GM18508 (cell line): ENCODE data around the gene MTR.
A peak's percentile ranks its signal among the peaks of the same experiment; 100 is the strongest.

Experiments
- ATAC-seq: cut with Tn5 transposase; IDR thresholded peaks from one replicate; pipeline ENCODE4 v1.9.1; 2021; ENCODE audit warnings: moderate number of reproducible peaks; ENCODE audit not compliant: insufficient read depth, unreplicated experiment

MTR gene

DNA sequence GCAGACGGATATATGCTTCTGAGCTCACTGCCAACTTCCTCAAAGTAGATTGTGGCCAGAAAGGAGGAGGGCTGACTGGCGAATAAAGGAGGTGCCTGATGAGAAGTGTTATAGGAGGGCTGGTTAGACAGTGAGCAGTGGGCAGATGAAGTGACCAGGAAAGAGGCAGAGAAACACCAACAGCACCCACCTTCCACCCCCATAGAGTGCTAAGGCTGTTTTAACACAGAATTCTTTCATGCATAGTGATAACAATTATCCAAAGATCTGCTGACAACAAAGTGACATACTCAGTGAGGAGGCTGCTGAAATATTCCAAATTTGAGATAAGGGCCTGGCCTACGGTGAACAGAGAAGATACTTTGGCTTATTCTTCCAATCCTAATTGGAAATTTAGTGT, 21.2 kb upstream of the MTR start:
- no peak for ATAC-seq

DNA sequence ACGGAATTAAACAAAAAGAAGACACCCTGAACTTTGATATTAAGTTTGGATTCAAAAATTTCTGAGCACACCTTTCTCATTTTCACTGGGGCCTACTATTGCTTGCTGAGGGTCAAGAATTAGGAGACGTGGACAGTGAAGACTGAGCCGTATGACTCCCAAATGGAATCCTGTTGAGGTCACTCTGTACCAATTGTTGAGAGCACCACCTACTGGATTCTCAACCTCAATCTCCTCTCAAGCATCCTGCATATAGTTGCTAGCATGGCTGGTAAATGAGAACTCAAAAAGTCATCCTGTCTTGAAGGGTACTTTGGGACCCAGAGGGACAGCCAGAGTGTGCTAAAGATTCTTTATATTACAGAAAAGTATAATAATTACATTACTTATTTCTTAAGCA, 20.2 kb upstream of the MTR start:
- no peak for ATAC-seq

DNA sequence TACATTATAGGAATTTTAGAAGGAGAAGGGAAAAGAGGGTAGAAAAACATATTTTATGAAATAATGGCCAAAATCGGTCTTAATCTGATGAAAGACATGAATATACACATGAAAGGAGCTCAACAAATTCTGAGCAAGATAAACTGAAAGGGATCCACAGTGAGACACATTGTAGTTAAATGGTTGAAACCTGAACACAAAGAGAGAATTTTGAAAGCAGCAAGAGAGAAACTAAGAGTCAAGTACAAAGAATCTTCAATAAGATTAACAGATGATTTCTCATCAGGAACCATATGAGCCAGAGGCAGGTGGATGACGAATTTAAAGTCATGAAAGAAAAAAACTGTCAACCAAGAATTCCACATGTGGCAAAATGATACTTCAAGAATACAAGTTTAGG, 15.8 kb upstream of the MTR start:
- no peak for ATAC-seq

DNA sequence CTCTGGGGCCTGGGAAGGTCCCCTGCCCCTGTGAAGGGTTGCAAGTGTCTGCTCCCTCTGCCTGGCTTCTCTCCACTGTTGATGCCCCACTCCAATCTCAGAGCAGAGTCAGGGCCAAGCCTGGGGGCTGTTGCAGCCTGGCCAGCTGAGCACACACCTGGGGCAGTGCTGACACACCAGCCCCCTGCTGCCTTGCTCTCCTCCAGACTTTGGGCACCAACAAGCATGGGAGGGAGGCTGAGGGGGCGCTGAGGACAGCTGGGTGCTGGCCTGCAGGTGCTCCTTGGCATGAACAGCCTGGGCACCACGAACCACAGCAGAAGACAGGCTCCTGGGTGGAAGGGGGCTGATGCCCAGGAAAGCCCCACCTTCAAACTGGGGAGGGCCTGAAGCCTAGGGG, 9.6 kb upstream of the MTR start:
- ATAC-seq: no peak

DNA sequence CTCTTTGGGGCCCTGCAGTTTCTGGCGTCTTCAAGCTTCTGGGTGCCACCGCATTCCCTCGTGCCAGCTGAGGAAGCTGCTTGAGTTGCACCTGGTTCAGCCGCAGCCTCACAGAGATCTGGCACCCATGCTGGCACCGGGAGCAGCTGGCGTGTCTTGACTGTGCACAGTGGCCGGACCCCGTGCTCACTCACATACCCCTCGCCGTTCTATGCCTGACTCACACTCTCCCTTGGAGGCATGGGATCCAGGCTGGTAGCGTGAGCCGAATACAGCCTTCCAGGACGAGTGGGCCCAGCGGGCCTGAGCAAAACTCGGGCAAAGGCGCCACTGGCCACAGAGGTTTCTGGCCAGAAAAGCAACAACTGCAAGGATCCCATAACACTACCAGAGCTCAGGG, 8.6 kb upstream of the MTR start:
- ATAC-seq: no peak

DNA sequence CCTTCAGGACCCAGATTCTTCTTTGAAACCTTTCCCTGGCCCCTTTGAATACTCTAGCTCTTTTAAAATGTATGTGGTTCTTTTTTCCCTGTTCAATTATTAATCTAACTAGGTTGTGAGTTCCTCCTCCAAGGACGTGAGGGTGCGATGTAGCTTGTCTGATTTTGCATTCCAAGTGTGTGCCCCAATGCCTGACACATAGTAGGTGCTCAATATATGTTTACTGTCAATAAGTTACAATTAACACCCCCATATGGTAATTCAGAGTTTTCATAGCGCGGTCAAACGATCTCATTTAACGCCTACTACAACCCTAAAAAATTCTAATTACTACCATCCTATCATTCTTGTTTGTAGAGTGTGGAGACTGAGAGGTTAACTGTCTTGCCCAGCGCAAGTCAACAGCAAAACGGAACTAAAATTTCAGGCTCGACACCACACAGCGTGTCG, 482 bp upstream of the MTR start:
- no peak for ATAC-seq

DNA sequence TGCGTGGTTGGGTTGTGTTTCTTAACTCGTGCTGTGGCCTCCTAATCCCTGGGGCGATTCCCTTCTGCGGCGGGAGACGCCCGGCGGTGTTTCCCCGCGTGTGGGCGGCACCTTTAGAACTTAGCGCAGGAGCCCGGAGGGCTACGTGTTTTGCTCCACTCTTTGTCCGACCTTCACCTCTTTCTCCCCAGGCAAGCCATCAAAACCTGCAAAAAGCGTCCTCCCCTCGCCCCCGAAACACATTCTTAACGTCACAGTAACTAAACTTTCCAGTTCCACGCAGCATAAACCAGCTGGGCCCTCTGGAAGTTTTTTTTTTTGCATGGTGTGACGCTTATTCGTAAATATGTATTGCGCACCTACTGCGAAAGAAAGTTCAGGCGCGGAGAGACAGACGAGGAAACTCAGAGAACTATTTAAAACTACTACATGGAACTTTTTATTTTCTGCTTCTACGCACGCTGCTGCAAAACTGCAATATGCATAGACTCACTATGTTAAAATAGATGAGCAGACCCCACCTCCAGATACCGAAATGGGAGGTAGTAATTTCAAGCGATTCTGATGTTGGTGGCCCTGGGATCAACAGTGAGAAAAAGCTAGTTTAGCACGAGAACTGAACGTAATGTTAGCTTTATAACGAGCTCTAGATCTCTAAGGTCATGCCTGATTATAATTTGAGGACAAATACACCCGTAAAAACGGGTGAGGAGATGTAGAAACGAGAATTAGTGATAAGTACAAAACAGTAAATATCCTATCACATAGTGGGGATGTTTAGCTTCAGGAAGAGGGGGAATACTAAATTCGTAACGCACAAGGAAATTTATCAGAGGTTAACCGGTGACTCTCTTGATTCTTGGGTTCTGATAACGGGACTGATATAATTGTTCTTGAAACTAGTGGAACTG, 920 bp downstream of the MTR start:
- ATAC-seq: peak; percentile 11

DNA sequence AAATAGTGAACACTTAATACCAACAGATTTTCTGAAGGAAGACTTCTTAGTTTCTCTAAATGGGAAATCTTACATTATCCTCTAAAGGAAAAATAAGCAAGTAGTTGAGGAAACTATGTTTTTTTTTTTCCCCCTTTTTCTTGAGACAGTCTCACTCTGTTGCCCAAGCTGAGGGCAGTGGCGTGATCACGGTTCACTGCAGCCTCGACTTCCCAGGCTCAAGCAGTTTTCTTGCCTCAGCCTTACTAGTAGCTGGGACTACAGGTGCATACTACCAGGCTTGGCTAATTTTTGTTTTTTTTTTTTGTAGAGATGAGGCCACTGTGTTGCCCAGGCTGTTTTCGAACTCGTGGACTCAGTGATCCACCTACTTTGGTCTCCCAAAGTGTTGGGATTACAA, 3.9 kb downstream of the MTR start:
- no peak for ATAC-seq

DNA sequence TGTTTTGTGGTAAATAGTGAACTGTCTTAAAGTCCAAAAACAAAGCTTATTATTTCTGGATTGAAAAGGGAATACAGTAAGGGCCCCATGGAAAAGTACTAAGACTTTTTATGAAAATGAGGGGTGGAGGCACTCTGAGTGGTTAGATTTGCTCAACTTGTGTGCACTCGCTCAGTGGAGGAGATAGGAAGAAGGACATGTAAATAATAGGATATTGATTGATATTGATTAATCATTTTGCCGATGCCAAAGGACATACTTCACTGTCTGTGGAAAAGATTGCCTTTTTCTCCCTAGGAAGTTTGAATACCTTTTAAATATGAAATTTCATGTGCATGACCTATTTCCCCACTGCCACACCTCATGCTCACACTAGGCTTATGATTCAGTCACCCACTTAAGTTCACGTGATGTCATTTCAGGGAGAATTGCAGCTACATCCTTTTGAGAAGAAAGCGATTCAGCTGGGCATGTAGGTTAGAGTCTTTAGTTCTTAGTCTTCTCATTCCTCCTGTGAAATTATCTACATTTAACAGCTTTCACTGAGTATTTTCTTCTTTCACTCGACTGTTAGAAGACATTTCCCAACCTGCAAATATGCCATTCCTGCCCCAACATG, 5.0 kb downstream of the MTR start:
- no peak for ATAC-seq

DNA sequence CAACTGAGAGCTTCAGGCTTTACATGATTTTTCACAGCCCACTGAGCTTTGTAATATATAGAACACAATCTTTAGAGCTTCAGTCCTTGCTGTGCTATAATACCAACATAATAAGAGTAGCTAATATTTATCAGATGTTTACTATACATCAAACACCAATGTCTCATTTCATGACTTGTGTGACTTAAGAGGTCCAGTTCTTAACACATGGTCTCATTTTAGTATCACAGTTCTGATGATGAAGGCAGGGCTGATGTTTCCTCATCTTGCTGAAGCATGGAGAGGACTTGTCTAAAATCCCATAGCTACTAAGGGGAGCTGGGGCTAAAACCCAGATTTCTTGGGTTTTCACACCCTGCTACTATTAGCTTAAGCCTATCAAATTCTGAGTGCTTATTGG, 5.5 kb downstream of the MTR start:
- no peak for ATAC-seq

DNA sequence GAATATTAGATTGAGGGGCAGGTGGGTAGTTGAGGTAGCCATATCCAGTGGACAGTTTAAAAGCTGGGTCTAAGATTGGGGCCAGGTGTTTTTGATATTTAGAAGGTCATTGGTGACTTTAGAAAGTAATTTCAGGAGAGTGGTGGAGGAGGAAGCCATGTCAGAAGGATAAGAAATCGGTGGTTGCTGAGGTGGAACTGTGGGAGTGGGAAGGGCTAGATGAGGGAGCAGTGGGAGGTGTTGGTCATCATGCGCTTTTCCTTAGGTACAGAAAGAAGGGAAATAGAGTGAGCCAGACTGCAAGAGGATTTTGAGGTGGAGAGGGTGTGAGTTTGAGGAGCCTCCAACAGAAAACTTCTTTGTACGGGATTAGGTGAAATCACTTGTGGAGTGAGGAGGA, 7.2 kb downstream of the MTR start:
- no peak for ATAC-seq

DNA sequence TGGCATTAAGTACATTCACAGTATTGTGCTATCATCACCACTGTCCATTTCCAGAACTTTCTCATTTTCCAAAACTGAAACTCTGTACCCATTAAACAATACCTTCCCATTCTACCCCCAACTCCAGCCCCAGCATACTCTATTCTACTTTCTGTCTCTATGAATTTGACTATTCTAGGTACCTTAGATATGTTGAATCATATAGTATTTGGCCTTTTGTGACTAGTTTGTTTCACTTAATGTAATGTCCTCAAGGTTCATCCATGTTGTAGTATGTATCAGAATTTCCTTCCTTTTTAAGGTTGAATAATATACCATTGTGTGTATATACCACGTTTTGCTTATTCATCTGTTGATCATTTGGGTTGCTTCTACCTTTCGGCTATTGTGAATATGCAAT, 11.5 kb downstream of the MTR start:
- ATAC-seq: no peak

DNA sequence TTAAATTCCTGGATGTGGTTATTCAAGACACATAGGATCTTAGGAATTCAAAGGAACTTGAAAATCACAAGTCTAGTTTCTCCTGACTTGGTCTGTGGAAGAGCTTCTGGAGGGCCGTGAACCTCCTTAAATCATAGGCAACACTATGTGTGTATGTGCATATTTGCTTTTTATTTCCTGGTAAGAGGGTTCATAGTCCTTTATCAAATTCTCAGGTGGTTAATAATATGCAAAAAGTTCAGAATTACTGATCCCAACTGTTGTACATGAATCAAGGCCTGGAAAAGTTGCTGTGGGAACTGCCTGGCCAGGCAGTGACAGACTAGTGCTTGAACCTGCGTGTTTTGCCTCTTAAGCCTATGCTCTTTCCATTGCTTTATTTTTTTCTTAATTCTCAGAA, 12.9 kb downstream of the MTR start:
- ATAC-seq: no peak

DNA sequence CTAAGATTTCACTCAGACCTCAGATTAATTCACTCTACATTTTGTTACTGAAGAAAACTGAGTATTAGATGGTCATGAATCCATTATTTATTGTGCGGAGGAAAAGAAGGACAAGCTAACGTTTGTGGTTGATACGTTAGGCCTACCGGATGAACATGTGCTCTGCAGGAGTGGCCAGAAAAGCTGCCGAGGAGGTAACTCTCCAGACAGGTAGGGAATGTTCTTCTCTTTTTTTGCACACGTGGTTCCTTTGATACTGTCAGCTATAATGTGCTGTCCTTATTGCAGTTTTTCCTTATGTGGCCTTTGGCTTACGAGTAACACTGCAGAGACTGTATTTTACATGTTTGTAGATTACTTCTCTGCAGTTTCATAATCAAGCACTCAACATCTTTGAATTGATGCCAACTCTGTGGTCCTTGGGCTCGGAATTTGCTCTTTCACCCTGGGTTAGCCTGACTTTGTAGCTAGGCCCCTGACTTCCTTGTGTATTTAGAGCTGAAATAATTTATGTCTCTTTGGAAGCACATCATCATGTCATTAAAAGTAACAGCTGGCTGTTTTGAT, 13.6 kb downstream of the MTR start:
- no peak for ATAC-seq

DNA sequence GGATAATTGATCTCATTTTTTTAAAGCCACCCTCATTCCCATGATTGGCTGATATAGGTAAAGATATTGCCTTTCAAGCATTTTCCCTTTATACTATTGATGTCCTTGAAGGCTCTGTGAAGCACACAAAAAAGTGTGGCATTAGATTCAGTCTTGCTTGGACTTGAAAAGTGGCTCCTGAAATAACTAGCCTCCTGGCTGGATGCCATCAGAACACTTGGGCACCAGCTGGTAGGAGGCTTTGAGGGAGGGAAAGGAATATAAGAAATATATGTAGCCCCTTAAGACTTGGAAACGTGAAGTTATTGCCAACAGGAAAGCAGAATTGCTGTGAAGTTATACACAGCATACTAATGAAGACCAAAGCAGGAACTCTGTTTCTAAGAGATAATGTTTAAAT, 14.1 kb downstream of the MTR start:
- no peak for ATAC-seq

DNA sequence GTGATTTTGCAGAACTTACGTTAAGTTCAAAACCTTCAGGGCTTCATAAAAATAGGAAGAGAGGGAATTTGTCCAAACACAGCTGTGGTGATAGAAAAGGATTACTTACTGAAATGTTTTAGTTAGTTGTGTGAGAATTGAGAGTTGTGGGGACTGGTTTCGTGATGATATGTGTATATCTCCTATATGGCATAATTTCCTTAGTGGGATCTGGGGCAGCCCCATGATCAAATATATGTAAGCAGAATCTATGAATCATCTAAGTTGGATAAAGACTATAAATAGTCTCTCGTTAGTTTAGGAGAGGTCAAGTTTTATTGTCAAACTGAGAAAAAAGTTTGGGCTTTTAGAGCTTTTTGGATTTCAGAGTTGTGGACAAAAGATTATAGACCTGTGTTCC, 14.9 kb downstream of the MTR start:
- ATAC-seq: no peak

DNA sequence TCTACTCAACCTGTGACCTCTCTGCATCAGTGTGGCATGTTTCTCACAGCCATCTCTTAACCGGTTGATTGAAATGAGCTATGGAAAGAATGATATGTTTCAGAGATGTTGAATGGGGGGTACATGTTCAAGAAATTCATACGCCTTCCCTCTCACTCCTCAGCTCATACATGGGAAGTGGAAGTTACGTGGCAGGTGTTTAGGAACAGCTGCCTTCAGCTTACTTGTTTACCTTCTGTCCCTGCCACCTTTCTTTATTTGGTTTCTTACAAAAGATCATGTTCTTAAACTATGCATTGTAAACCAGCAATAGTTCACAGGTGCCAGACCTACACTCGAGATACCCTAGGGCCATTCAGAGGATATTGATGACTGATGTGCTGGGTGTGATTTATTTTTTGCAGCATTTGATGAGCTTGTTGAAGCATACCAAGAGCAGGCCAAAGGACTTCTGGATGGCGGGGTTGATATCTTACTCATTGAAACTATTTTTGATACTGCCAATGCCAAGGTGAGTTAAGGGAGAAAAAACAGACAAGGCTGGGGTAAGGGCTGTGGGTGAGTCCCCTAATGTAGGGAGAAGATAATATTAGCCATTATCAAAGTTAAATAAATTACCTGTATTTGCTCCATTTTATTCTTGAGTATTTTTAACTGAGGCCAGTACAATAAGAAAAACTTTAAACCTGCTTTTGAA, 17.4 kb downstream of the MTR start:
- no peak for ATAC-seq

DNA sequence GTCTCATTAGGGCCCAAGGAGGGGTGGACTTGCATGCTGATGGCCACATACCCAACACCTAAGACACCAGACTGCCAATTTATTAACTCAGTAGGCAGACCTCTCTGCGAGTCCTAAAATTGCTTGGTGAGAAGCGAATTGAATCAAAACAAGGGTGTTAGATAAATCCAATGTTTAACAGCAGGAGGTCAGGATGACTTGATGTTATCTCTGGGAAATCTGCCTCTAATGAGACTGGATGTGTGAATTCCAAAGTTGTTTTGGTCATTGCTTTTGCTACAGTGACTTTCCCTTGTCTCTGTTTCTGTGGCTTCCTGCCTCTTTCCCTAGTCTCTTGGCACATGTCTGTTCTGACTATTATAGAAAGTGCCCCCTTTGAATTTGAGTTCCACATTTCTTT, 20.8 kb downstream of the MTR start:
- no peak for ATAC-seq

DNA sequence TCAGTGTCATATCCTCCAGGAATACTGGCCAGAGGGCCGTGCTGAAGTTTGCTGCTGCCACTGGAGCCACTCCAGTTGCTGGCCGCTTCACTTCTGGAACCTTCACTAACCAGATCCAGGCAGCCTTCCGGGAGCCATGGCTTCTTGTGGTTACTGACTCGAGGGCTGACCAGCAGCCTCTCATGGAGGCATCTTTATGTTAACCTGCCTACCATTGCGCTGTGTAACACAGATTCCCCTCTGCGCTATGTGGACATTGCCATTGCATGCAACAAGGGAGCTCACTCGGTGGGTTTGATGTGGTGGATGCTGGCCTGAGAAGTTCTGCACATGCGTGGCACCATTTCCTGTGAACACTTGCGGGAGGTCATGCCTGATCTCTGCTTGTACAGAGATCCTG, 24.8 kb downstream of the MTR start:
- no peak for ATAC-seq

DNA sequence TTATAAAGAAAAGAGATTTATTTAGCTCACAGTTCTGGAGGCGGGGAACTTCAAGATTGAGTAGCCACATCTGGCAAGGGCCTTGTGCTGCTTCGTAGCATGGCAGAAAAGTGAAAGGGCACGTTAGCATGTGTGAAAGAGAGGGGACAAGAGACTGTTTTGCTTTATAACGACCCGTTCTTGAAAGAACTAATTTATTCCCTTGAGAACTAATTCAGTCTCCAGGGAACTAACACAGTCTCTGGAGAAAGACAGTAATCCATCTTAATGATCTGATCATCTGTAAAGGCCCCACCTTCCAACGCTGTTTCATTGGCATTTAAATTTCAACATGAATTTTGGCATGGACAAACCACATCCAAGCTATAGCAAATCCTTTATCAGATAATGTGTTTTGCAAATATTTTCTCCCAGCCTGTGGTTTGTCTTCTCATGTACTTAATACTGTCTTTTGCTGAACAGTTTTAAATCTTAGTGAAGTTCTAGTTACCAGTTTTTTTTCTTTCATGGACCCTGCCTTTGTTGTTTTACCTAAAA, 26.1 kb downstream of the MTR start:
- no peak for ATAC-seq

DNA sequence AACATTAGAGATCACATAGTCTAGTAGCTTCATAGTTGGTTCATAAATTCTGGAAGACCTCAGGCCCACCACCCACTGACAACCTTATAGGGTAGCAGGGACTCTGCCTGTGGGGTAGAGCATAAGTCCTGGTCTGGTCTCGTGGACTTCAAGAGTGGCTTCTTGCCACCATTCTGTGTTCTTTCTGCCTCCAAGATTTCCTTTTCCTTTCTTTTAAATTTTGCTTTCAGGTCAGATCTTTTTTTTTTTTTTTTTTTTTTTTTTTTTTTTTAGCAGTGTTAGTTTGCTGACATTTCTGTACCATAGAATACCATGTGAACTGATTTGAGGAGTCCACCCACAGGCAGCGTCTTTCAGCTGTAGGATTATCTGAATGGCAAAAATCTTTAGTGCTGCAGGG, 28.5 kb downstream of the MTR start:
- ATAC-seq: no peak
